Cerebellar nuclear complex (tissue), 1 donor: ENCODE results near the gene CFAP46.
"Not testable (repeated sequence)": the region's sequence is repeated elsewhere in the genome, so short reads cannot be mapped to it uniquely, and the experiment has no call there.

Experiments used
- DNase-seq, 2 experiments: peaks; one replicate each; lab custom pipeline; 2025; lab: John Stamatoyannopoulos, UW

The CFAP46 gene

GRCh38 chr10:132962623-132963429 is 20.5 kb upstream of the CFAP46 start:
- DNase-seq: no peak

GRCh38 chr10:132961787-132962622 is 19.6 kb upstream of the CFAP46 start:
- no peak for DNase-seq

- DNase-seq: no peak
These were observed 19.0 kb upstream of the CFAP46 start for GRCh38 chr10:132961420-132961786.

GRCh38 chr10:132960631-132961419 is 18.5 kb upstream of the CFAP46 start:
- no peak for DNase-seq

- DNase-seq: no peak
These were observed 17.7 kb upstream of the CFAP46 start for GRCh38 chr10:132960071-132960472.

- DNase-seq: no peak
These were observed 17.2 kb upstream of the CFAP46 start for GRCh38 chr10:132959559-132959961.

GRCh38 chr10:132958883-132959558 is 16.7 kb upstream of the CFAP46 start:
- no peak for DNase-seq

GRCh38 chr10:132957981-132958882 is 15.9 kb upstream of the CFAP46 start:
- DNase-seq: no peak

- no peak for DNase-seq
These were observed 14.8 kb upstream of the CFAP46 start for GRCh38 chr10:132957131-132957530.

- DNase-seq: not testable (repeated sequence)
These were observed 13.9 kb upstream of the CFAP46 start for GRCh38 chr10:132956259-132956658.

- DNase-seq: no peak
These were observed 13.1 kb upstream of the CFAP46 start for GRCh38 chr10:132955479-132955878.

- no peak for DNase-seq
These were observed 11.1 kb upstream of the CFAP46 start for GRCh38 chr10:132953428-132953827.

GRCh38 chr10:132951926-132952325 is 9.6 kb upstream of the CFAP46 start:
- no peak for DNase-seq

- no peak for DNase-seq
These were observed 6.0 kb upstream of the CFAP46 start for GRCh38 chr10:132948351-132948750.

- no peak for DNase-seq
These were observed 5.5 kb upstream of the CFAP46 start for GRCh38 chr10:132947843-132948242.

GRCh38 chr10:132946806-132947546 is 4.6 kb upstream of the CFAP46 start:
- no peak for DNase-seq

- no peak for DNase-seq
These were observed 3.9 kb upstream of the CFAP46 start for GRCh38 chr10:132946311-132946710.

- no peak for DNase-seq
These were observed 3.5 kb upstream of the CFAP46 start for GRCh38 chr10:132945894-132946255.

- DNase-seq: no peak
These were observed 2.9 kb upstream of the CFAP46 start for GRCh38 chr10:132945125-132945893.
